Ovary (tissue), 9 donors: ENCODE measurements around the gene NUP50. TPM values are rescaled to one million over a fixed set of nuclear protein-coding genes. Genes with fewer than 3 reads are reported as not detected.
A peak's percentile ranks its signal among the peaks of the same experiment; 100 is the strongest.

Experiments
- DNase-seq, 5 donors: peaks; one replicate each; pipeline ENCODE4 v3.0.0-alpha.2; 2019 to 2020
- H3K27ac ChIP-seq, 2 donors: fragments of 200-600 bp; one replicate each; pipeline versions ENCODE4 v1.5.1 to v1.8.0; 2019 to 2022
- H3K27me3 ChIP-seq: fragments of 200-600 bp; one replicate; pipeline ENCODE4 v1.8.0; 2022
- H3K36me3 ChIP-seq: fragments of 200-600 bp; sonication (generic); one replicate; pipeline ENCODE4 v1.5.1; 2019
- H3K4me1 ChIP-seq: one replicate; pipeline ENCODE4 v1.8.1; 2013; ENCODE audit warnings: mild to moderate bottlenecking, moderate library complexity; ENCODE audit not compliant: insufficient read depth
- H3K4me3 ChIP-seq: fragments of 200-600 bp; sonication (generic); one replicate; pipeline ENCODE4 v1.5.1; 2017
- H3K9me3 ChIP-seq, 2 donors: fragments of 200-600 bp in 1 of 2; sonication (generic) in 1 of 2; one replicate each; pipeline versions ENCODE4 v1.5.1 to v1.8.1; 2013 to 2019; ENCODE audit warnings: mild to moderate bottlenecking in 1 of 2, moderate library complexity in 1 of 2
- EP300 ChIP-seq: sonication (generic); formaldehyde crosslinking; IDR thresholded peaks from one replicate; pipeline ENCODE4 v1.6.1; 2017; ENCODE audit warnings: antibody characterized with exemption
- POLR2A ChIP-seq: fragments of 450-650 bp; IDR thresholded peaks from one replicate; pipeline ENCODE4 v1.6.1; 2017; ENCODE audit warnings: antibody characterized with exemption, mild to moderate bottlenecking, moderate library complexity
- WGBS, 3 donors: extraction: QIAGEN DNeasy Blood & Tissue Kit in 1 of 3; methylation state at CpG; one replicate each; pipeline versions ENCODE4 v1.1.5 to v1.1.7; 2013 to 2017; 5-methylcytosine and 5-hydroxymethylcytosine counted together
- intact Hi-C, 4 donors: fragments of 100-400 bp; cut with DNase I; formaldehyde crosslinking; loops; one replicate each; pipeline versions ENCODE4 v1.11.0 to v1.15.1; 2022 to 2023
- polyA plus RNA-seq, 2 donors: library from polyadenylated mRNA; stranded (reverse); fragments of 200-250 nt in 1 of 2; fragments of 350-450 nt in 1 of 2; fragmentation: Illumina TruSeq in 1 of 2; extraction: RNeasy Lipid Tissue Mini Kit (QIAGEN cat#74804) in 1 of 2; gene quantifications; one replicate each; pipeline ENCODE4 v1.2.3, GENCODE V29; 2013 to 2014
- total RNA-seq, 7 donors: library from RNA; depleted of rRNA in 2 of 7; stranded (reverse); fragments of >200 nt in 2 of 7; fragmentation: NEBNext Ultra II Directional in 3 of 7; extraction: Animal tissue kit (Norgen Biotek cat#: 25700) in 3 of 7; gene quantifications; one replicate each; pipeline versions ENCODE4 v1.1.0 to v1.2.4, GENCODE V29; 2016 to 2023
- TF ChIP-seq, protein P1 (sequence below), 3 donors: fragments of 450-650 bp in 2 of 3; fragments of 200-600 bp in 1 of 3; IDR thresholded peaks; one replicate each; pipeline versions ENCODE4 v1.5.1 to v1.8.0; 2016 to 2022; ENCODE audit warnings: antibody characterized with exemption in 3 of 3, mild to moderate bottlenecking in 1 of 3
- donor health status: DM: no; HTN: no; CAD: no; lungs with moderate emphysema.
- donor health status: DM: no; HTN: no; CAD: no.
- donor health status: Bipolar disorder and iron deficiency.
- donor health status: DM: yes; HTN: yes; CAD: no.
- donor health status: DM: no; HTN: no; CAD: no.
- donor health status: DM: yes; HTN: yes; CAD: no.

NUP50 gene
- total and polyA plus RNA-seq, 9 donors = 12.4 to 58.6 (median 44.2) TPM

DNA sequence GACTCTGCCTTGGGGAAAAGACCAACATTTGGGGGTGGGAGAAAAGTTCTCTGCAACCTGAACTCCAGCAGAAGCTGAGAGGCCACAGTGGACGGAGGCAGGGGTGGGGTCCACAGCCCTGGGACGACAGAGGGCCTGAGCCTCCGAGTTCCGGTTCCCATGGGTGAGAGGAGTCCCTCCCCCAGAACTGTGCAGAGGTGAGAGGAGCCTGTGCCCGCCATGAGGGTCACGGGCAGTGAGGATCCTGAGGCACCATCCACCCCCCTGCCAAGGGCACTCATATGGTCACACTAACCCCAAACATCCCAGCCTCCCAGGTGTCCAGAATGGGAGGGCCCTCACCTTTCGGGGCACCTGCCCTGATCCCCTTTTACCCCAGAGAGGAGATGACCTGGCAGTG is 46.4 kb downstream of the NUP50 start:
- peaks cover 8% of the 10 kb centered on the region for H3K4me1 ChIP-seq
- 88 to 94% (median 93%) methylated on average over 7 of the region's 7 CpGs for WGBS, 3 donors
- H3K36me3 ChIP-seq = no peaks in the 10 kb centered on the region
- no peaks in the 10 kb centered on the region for H3K27me3 ChIP-seq
- no peak overlapping the region for H3K4me3 ChIP-seq
- TF ChIP-seq, protein P1, sequence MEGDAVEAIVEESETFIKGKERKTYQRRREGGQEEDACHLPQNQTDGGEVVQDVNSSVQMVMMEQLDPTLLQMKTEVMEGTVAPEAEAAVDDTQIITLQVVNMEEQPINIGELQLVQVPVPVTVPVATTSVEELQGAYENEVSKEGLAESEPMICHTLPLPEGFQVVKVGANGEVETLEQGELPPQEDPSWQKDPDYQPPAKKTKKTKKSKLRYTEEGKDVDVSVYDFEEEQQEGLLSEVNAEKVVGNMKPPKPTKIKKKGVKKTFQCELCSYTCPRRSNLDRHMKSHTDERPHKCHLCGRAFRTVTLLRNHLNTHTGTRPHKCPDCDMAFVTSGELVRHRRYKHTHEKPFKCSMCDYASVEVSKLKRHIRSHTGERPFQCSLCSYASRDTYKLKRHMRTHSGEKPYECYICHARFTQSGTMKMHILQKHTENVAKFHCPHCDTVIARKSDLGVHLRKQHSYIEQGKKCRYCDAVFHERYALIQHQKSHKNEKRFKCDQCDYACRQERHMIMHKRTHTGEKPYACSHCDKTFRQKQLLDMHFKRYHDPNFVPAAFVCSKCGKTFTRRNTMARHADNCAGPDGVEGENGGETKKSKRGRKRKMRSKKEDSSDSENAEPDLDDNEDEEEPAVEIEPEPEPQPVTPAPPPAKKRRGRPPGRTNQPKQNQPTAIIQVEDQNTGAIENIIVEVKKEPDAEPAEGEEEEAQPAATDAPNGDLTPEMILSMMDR (IDR thresholded peaks at IDR 0.05) = no peak
- TF ChIP-seq POLR2A (no peak), EP300 (no peak)
- no peak overlapping the region for H3K27ac ChIP-seq
- no peaks in the 10 kb centered on the region for H3K9me3 ChIP-seq
- DNase-seq = no peak
- intact Hi-C loops = no loop called here

DNA sequence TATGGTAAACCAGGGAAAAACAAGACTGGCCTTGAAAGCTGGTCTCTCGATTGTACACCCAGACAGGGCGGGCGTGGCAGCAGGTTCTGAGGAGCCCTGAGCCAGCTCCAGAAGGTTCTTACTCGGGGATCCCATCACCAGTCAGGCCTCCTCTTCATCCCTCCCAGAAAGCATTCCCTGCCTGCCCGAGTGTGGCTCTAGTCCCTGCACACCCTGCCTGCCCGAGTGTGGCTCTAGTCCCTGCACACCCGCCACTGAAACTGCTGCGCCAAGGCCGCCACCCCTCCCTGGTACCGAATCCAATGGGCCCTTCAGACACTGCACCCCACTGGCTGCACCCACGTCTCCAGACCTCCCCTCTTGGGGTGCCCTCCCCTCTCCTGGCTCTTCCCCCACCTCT is 46.9 kb downstream of the NUP50 start:
- WGBS, 3 donors = 84 to 91% (median 87%) methylated on average over 11 of the region's 11 CpGs
- no peak for TF ChIP-seq POLR2A
- TF ChIP-seq EP300 = no peak
- TF ChIP-seq, protein P1 (IDR thresholded peaks at IDR 0.05) = no peak
- intact Hi-C loops = no loop called here
- H3K4me1 ChIP-seq = peaks cover 8% of the 10 kb centered on the region
- DNase-seq = no peak
- no peak overlapping the region for H3K27ac ChIP-seq
- H3K9me3 ChIP-seq = no peaks in the 10 kb centered on the region
- H3K27me3 ChIP-seq = no peaks in the 10 kb centered on the region
- H3K36me3 ChIP-seq = no peaks in the 10 kb centered on the region
- no peak overlapping the region for H3K4me3 ChIP-seq

- Histone ChIP-seq H3K9me3 (no peaks in the 10 kb centered on the region), H3K27me3 (no peaks in the 10 kb centered on the region), H3K27ac (no peak overlapping the region), H3K4me1 (peaks cover 8% of the 10 kb centered on the region), H3K36me3 (no peaks in the 10 kb centered on the region), H3K4me3 (no peak overlapping the region)
- 77 to 88% (median 82%) methylated on average over 8 of the region's 8 CpGs for WGBS, 3 donors
- intact Hi-C loops = no loop called here
- TF ChIP-seq, protein P1 (IDR thresholded peaks at IDR 0.05) = no peak
- TF ChIP-seq EP300 (no peak), POLR2A (no peak)
- no peak for DNase-seq
Observed at GRCh38 chr22:45210991-45211390, 47.3 kb downstream of the NUP50 start.

GRCh38 chr22:45211435-45211834 is 47.7 kb downstream of the NUP50 start:
- intact Hi-C loops = no loop called here
- no peak for TF ChIP-seq EP300
- TF ChIP-seq POLR2A = no peak
- TF ChIP-seq, protein P1 (IDR thresholded peaks at IDR 0.05) = no peak
- H3K27ac ChIP-seq = no peak overlapping the region
- no peak for DNase-seq
- no peaks in the 10 kb centered on the region for H3K27me3 ChIP-seq
- no peaks in the 10 kb centered on the region for H3K9me3 ChIP-seq
- peaks cover 8% of the 10 kb centered on the region for H3K4me1 ChIP-seq
- WGBS, 3 donors = 87 to 91% (median 90%) methylated on average over 8 of the region's 8 CpGs
- no peaks in the 10 kb centered on the region for H3K36me3 ChIP-seq
- no peak overlapping the region for H3K4me3 ChIP-seq

DNA sequence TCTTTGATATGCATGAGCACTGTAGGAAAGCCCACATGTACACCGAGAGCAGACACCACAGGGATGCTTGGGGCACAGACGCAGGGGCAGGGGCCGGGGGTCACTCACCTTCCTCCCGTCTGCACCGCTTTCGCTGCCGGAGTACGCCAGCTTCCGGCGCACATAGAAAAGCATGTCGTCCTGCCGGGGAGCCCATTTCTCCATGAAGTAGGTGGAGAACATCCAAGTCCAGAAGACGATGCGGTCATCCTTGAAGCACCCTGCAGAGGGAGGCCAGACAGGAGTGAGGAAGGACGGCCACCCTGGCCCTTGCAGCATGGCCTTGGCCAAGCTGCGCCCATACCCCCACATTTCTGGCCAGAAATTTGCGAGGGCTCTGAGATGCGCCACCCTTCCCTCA is 48.1 kb downstream of the NUP50 start:
- H3K27ac ChIP-seq = no peak overlapping the region
- H3K9me3 ChIP-seq = no peaks in the 10 kb centered on the region
- H3K36me3 ChIP-seq = no peaks in the 10 kb centered on the region
- no peak for DNase-seq
- no peak for TF ChIP-seq POLR2A
- TF ChIP-seq, protein P1 (IDR thresholded peaks at IDR 0.05) = no peak
- no peak for TF ChIP-seq EP300
- H3K4me1 ChIP-seq = peaks cover 8% of the 10 kb centered on the region
- H3K4me3 ChIP-seq = peak overlapping the region; percentile 21
- intact Hi-C loops = no loop called here
- WGBS, 3 donors = 57 to 77% (median 63%) methylated on average over 17 to 18 of the region's 18 CpGs
- H3K27me3 ChIP-seq = no peaks in the 10 kb centered on the region
